Ascending aorta (tissue), 2 donors: ENCODE results near the gene DST. TPM values are rescaled to one million over a fixed set of nuclear protein-coding genes. Genes with fewer than 3 reads are reported as not detected.

ENCODE experiments used
- DNase-seq, 2 donors: peaks; one replicate each; pipeline ENCODE4 v3.0.0-alpha.2; 2019; ENCODE audit warnings: low spot score in 2 of 2
- H3K27ac ChIP-seq, 2 donors: fragments of 200-600 bp; sonication (generic); one replicate each; pipeline ENCODE4 v1.5.1; 2016 to 2017; ENCODE audit warnings: mild to moderate bottlenecking in 1 of 2
- H3K27me3 ChIP-seq: fragments of 200-600 bp; sonication (generic); one replicate; pipeline ENCODE4 v1.5.1; 2017
- H3K36me3 ChIP-seq, 2 donors: fragments of 200-600 bp; sonication (generic); one replicate each; pipeline ENCODE4 v1.5.1; 2016
- H3K4me1 ChIP-seq, 2 donors: fragments of 200-600 bp; sonication (generic); one replicate each; pipeline ENCODE4 v1.5.1; 2016 to 2017; ENCODE audit warnings: mild to moderate bottlenecking in 1 of 2
- H3K4me3 ChIP-seq, 2 donors: fragments of 200-600 bp; sonication (generic); one replicate each; pipeline ENCODE4 v1.5.1; 2016 to 2017; ENCODE audit warnings: mild to moderate bottlenecking in 1 of 2
- H3K9me3 ChIP-seq, 2 donors: fragments of 200-600 bp; sonication (generic); one replicate each; pipeline ENCODE4 v1.5.1; 2016
- CTCF ChIP-seq, 3 experiments: fragments of 200-600 bp in 2 of 3; fragments of 450-650 bp in 1 of 3; sonication (generic) in 2 of 3; IDR thresholded peaks; one replicate each; pipeline ENCODE4 v1.5.1; 2016 to 2019; ENCODE audit warnings: antibody characterized with exemption in 3 of 3, mild to moderate bottlenecking in 1 of 3, moderate library complexity in 1 of 3
- intact Hi-C: fragments of 100-400 bp; cut with DNase I; formaldehyde crosslinking; loops from one replicate; pipeline ENCODE4 v1.15.1; 2023
- total RNA-seq: library from RNA; depleted of rRNA; stranded (reverse); fragments of >200 nt; gene quantifications from one replicate; pipeline ENCODE4 v1.1.0, GENCODE V29; 2016

DST gene
- total RNA-seq, 1 donor from 2014 or later: 223 TPM

- H3K4me3 ChIP-seq: no peak overlapping the region
- TF ChIP-seq CTCF (IDR thresholded peaks at IDR 0.05): no peak
- intact Hi-C loops: loop anchor here (5.0 kb wide), 1 partner anchor 79 kb away; no protein-coding TSS in a partner anchor
- H3K9me3 ChIP-seq: no peaks in the 10 kb centered on the region
- peak in 1 of 2 donors; percentile 82 for DNase-seq
- H3K36me3 ChIP-seq: peaks cover 0 to 3% of the 10 kb centered on the region in 2 donors
- peaks cover 0 to 18% of the 10 kb centered on the region in 2 donors for H3K4me1 ChIP-seq
- no peaks in the 10 kb centered on the region for H3K27me3 ChIP-seq
- peak overlapping the region; percentile 67 to 72 for H3K27ac ChIP-seq
Observed at GRCh38 chr6:56450882-56451739, 191.6 kb downstream of the DST start.

DNA sequence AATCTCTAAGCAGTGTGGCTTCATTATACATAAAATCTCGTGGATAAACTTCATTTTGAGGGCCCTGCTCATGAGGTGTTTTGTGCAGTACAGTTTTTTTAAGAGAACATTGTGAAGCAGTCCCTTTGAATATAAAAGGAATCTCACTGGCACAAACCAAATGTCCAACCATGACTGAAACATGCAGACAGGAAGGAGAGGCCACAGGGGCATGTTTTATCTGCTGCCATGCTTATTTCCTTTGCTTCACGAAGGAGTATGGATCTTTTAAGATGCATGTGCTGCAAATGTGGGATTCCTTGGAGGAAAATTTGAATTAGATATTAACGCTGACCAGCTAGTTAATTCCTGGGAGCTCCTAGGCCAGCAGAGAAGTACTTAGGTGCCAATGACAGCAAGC is 192.3 kb downstream of the DST start:
- H3K27ac ChIP-seq: peak overlapping the region; percentile 67 to 72
- H3K27me3 ChIP-seq: no peaks in the 10 kb centered on the region
- H3K36me3 ChIP-seq: peaks cover 0 to 3% of the 10 kb centered on the region in 2 donors
- intact Hi-C loops: loop anchor here (5.0 kb wide), 1 partner anchor 78 kb away; no protein-coding TSS in a partner anchor
- DNase-seq: no peak
- no peak overlapping the region for H3K4me3 ChIP-seq
- no peaks in the 10 kb centered on the region for H3K9me3 ChIP-seq
- no peak for TF ChIP-seq CTCF (IDR thresholded peaks at IDR 0.05)
- H3K4me1 ChIP-seq: peaks cover 2 to 18% of the 10 kb centered on the region in 2 donors

- DNase-seq: no peak
- Histone ChIP-seq H3K27ac (no peak overlapping the region), H3K27me3 (no peaks in the 10 kb centered on the region), H3K4me1 (peaks cover 3 to 18% of the 10 kb centered on the region in 2 donors), H3K9me3 (no peaks in the 10 kb centered on the region), H3K4me3 (no peak overlapping the region), H3K36me3 (no peaks in the 10 kb centered on the region)
- intact Hi-C loops: no loop called here
- TF ChIP-seq CTCF (IDR thresholded peaks at IDR 0.05): no peak
Observed at GRCh38 chr6:56448046-56448445, 194.6 kb downstream of the DST start.

GRCh38 chr6:56445818-56446217 is 196.9 kb downstream of the DST start:
- Histone ChIP-seq H3K27ac (peak overlapping the region; percentile 32 to 45), H3K4me3 (no peak overlapping the region), H3K9me3 (no peaks in the 10 kb centered on the region), H3K4me1 (peaks cover 3 to 15% of the 10 kb centered on the region in 2 donors), H3K27me3 (no peaks in the 10 kb centered on the region), H3K36me3 (no peaks in the 10 kb centered on the region)
- DNase-seq: no peak
- no peak for TF ChIP-seq CTCF (IDR thresholded peaks at IDR 0.05)
- intact Hi-C loops: no loop called here

- Histone ChIP-seq H3K27ac (peak overlapping the region; percentile 14 to 45), H3K36me3 (no peaks in the 10 kb centered on the region), H3K4me3 (no peak overlapping the region), H3K9me3 (no peaks in the 10 kb centered on the region), H3K27me3 (no peaks in the 10 kb centered on the region), H3K4me1 (peaks cover 3 to 8% of the 10 kb centered on the region in 2 donors)
- no peak for DNase-seq
- intact Hi-C loops: no loop called here
- no peak for TF ChIP-seq CTCF (IDR thresholded peaks at IDR 0.05)
Observed at GRCh38 chr6:56444855-56445254, 197.8 kb downstream of the DST start.
